ENCODE measurements around the gene KIAA1549.

- TF ChIP-seq CTCF (IDR thresholded peaks at IDR 0.05) (no peak), POLR2A (IDR thresholded peaks at IDR 0.05) (no peak), EP300 (IDR thresholded peaks at IDR 0.05) (no peak)
Measured at GRCh38 chr7:138982204-138982623, 1.0 kb upstream of the KIAA1549 start.

Data from tibial nerve (tissue), 4 donors.